NT2/D1 (cell line): ENCODE results near the gene CPA1.

Experiments
- DNase-seq: peaks from one replicate; pipeline ENCODE4 v3.0.0-alpha.2; 2011; ENCODE audit warnings: low read depth, low spot score
- H3K27me3 ChIP-seq: 2 replicates; pipeline ENCODE4 v1.6.0; 2011; ENCODE audit warnings: mild to moderate bottlenecking; ENCODE audit not compliant: insufficient read length, insufficient read depth
- H3K36me3 ChIP-seq: 2 replicates; pipeline ENCODE4 v1.6.1; 2011; ENCODE audit warnings: mild to moderate bottlenecking, low read length, mixed read lengths; ENCODE audit not compliant: insufficient read depth, insufficient read length
- H3K4me1 ChIP-seq: 2 replicates; pipeline ENCODE4 v1.5.1; 2011; ENCODE audit not compliant: insufficient read depth, insufficient read length
- H3K4me3 ChIP-seq: 2 replicates; pipeline ENCODE4 v1.5.1; 2011; ENCODE audit warnings: low read depth; ENCODE audit not compliant: insufficient read length
- H3K9ac ChIP-seq: 2 replicates; pipeline ENCODE4 v1.6.0; 2011; ENCODE audit warnings: low read depth; ENCODE audit not compliant: insufficient read length
- H3K9me3 ChIP-seq: 2 replicates; pipeline ENCODE4 v1.5.1; 2011; ENCODE audit warnings: mild to moderate bottlenecking, low read length; ENCODE audit not compliant: insufficient read depth
- SUZ12 ChIP-seq: IDR thresholded peaks from 2 replicates; pipeline ENCODE4 v1.6.1; 2011; ENCODE audit not compliant: insufficient read length, insufficient read depth; ENCODE audit errors: extremely low read depth
- YY1 ChIP-seq: IDR thresholded peaks from 2 replicates; pipeline ENCODE4 v1.6.1; 2011; ENCODE audit not compliant: insufficient read length, insufficient read depth
- ZNF274 ChIP-seq: IDR thresholded peaks from 2 replicates; pipeline ENCODE4 v1.6.1; 2011; ENCODE audit warnings: mild to moderate bottlenecking, low read depth, low read length

The CPA1 gene

DNA sequence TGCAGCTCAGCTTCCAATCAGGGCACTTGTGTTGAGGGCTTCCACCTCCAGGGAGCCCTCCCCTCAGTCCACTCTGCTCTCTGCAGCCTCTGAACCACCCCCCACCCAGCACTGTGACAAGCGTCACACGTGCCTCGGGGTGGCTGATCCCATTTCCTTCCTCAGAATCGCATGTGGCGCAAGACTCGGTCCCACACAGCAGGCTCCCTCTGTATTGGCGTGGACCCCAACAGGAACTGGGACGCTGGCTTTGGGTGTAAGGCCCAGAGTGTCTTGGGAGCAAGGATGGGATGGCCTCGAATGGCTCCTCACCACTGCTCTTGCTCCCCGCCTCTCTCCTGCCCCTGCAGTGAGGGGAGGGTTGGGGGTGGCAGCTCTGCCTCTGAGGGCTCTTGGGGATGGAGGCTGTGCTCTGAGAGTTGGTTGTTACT, 4.1 kb downstream of the CPA1 start:
- Histone ChIP-seq H3K36me3 (no peaks in the 10 kb centered on the region), H3K9me3 (no peaks in the 10 kb centered on the region), H3K4me3 (no peak overlapping the region), H3K27me3 (no peaks in the 10 kb centered on the region), H3K4me1 (peaks cover 7% of the 10 kb centered on the region), H3K9ac (no peak overlapping the region)
- TF ChIP-seq ZNF274 (no peak), YY1 (no peak), SUZ12 (no peak)
- no peak for DNase-seq

DNA sequence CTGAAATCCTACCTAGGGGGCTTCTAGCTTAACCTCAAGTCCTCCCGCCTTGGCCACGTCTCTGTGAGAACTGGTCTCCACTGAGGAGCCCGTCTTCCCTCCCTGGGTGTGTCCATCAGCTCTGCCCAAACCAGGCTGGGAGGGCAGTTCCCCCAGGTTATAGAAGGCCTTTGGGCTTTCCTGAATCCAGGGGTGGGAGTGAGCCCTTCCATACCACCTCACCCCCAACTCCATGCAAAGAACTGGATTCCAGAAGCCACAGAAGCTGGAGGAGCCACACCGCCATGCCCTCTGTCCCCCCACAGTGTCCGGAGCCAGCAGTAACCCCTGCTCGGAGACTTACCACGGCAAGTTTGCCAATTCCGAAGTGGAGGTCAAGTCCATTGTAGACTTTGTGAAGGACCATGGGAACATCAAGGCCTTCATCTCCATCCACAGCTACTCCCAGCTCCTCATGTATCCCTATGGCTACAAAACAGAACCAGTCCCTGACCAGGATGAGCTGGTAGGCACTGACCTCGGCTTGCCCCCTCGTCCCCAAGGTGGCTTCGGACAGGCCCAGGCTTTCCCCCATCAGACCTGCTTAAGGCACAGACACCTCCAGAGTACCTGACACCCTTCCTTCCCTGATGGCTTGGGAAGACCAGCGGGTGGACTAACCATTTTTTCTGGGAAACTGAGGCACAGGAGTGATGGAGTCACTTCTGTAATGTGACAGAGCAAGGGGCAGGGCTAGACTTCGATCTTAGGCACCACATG, 4.7 kb downstream of the CPA1 start:
- TF ChIP-seq ZNF274 (no peak), YY1 (no peak), SUZ12 (no peak)
- Histone ChIP-seq H3K9ac (no peak overlapping the region), H3K4me1 (peaks cover 4% of the 10 kb centered on the region), H3K27me3 (no peaks in the 10 kb centered on the region), H3K36me3 (no peaks in the 10 kb centered on the region), H3K9me3 (no peaks in the 10 kb centered on the region), H3K4me3 (no peak overlapping the region)
- DNase-seq: no peak

DNA sequence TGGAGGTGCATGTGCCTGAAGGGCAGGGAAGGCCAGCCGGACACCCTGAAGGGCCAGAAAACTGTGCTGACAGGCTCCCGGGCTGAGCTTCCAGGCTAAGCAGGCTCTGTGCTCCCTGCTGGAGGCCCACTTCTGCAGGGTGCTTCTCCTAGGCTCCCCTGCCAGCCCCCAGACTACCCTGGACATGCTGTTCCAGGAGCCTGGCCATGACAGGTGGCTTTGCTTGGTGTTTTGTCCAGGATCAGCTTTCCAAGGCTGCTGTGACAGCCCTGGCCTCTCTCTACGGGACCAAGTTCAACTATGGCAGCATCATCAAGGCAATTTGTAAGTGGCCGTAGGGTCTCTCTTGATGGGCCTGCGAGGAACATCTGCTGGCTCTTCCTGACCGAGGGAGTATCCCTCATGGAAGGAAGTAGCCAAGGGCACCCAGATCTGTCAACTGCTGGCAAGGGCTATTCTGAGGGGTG, 5.3 kb downstream of the CPA1 start:
- H3K36me3 ChIP-seq: no peaks in the 10 kb centered on the region
- DNase-seq: no peak
- H3K4me1 ChIP-seq: no peaks in the 10 kb centered on the region
- no peak overlapping the region for H3K4me3 ChIP-seq
- no peak for TF ChIP-seq SUZ12
- TF ChIP-seq ZNF274: no peak
- no peak for TF ChIP-seq YY1
- H3K27me3 ChIP-seq: no peaks in the 10 kb centered on the region
- no peaks in the 10 kb centered on the region for H3K9me3 ChIP-seq
- H3K9ac ChIP-seq: no peak overlapping the region

DNA sequence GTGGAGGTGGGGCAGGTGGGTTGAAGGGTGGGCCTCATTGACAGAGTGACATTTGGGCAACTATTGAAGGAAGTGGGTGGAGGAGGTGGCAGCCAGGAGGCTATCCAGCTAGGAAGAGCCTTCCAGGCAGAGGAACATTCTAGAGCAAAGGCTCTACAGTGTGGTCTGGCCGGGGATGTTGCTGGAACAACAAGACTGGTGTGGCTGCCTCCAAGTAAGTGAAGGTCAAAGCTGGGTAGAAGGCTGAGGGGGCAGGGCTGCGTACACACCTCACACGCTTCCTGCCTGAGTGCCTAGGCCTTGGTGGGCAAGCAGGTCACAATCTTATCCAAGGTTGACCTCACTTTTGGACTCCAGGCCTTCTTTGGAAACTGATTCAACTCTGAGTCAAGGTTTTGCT, 6.6 kb downstream of the CPA1 start:
- no peaks in the 10 kb centered on the region for H3K9me3 ChIP-seq
- DNase-seq: no peak
- H3K4me1 ChIP-seq: no peaks in the 10 kb centered on the region

DNA sequence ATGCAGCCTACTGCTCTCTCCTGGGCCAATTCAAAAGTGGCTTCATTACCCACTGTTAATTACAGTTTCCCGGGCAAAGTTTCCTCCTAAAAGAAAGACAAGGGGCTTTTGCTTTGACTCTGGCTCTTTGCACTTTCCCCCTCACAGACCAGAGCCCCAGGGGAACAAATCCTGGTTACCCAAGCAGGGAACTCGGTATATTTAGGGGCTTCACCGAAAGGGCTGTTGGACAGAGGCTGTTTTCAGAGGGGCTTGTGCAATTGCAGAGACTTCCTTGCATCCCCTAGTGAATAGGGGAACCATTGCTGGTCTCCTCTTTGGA, 7.0 kb downstream of the CPA1 start:
- DNase-seq: no peak
- H3K4me1 ChIP-seq: no peaks in the 10 kb centered on the region
- H3K9ac ChIP-seq: no peak overlapping the region
- TF ChIP-seq YY1 (no peak), SUZ12 (no peak), ZNF274 (no peak)
- H3K9me3 ChIP-seq: no peaks in the 10 kb centered on the region
- no peak overlapping the region for H3K4me3 ChIP-seq
- H3K27me3 ChIP-seq: no peaks in the 10 kb centered on the region
- H3K36me3 ChIP-seq: no peaks in the 10 kb centered on the region

More for the DNA sequence above, 6.6 kb downstream of the CPA1 start:
- no peak overlapping the region for H3K4me3 ChIP-seq
- H3K27me3 ChIP-seq: no peaks in the 10 kb centered on the region
- no peak overlapping the region for H3K9ac ChIP-seq
- TF ChIP-seq YY1 (no peak), ZNF274 (no peak), SUZ12 (no peak)
- no peaks in the 10 kb centered on the region for H3K36me3 ChIP-seq

DNA sequence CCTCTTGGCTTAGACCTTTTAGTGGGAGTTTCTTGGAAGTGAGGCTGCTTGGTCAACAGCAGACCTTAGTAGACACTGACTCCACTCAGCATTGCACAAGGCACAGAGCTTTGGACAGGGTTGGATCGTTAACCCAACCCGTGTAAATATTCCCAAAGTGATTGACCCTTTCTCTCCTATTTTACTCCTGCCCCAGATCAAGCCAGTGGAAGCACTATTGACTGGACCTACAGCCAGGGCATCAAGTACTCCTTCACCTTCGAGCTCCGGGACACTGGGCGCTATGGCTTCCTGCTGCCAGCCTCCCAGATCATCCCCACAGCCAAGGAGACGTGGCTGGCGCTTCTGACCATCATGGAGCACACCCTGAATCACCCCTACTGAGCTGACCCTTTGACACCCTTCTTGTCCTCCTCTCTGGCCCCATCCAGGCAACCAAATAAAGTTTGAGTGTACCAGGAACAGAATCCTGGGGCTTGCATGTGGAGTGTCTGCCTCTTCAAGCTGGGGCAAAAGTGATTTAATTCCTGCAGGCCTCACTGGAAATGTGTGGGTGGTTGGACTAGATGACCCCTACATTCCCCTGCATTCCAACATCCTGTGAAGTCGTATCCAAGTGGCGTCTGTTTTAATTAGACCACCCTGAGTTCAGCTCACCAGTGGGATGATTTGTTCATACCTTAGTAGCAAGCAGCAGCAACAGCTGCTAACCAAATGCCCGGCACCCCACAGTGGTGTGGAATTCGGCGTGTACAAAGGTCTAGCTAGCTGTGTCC, 7.5 kb downstream of the CPA1 start:
- H3K27me3 ChIP-seq: no peaks in the 10 kb centered on the region
- TF ChIP-seq YY1 (no peak), ZNF274 (no peak), SUZ12 (no peak)
- no peak overlapping the region for H3K4me3 ChIP-seq
- H3K4me1 ChIP-seq: no peaks in the 10 kb centered on the region
- H3K9ac ChIP-seq: no peak overlapping the region
- no peak for DNase-seq
- H3K9me3 ChIP-seq: no peaks in the 10 kb centered on the region
- no peaks in the 10 kb centered on the region for H3K36me3 ChIP-seq

DNA sequence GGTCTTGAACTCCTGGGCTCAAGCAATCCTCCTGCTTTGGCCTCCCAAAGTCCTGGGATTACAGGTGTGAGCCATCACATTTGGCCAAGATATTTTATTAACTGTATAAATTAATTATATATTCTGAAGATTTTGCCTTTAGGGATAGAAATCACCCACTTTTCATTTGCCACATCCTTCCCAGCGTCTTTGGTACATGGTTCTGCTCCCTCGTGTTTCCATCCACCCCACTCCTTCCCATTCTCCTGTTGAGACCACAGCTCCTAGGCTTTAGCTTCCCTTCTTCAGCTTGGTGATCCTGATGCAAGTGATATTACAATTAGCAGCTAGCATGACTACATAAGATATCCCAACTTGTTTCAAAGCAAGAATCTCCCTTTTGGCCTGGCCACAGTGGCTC, 8.4 kb downstream of the CPA1 start:
- DNase-seq: no peak
- H3K4me3 ChIP-seq: no peak overlapping the region
- H3K36me3 ChIP-seq: no peaks in the 10 kb centered on the region
- no peaks in the 10 kb centered on the region for H3K9me3 ChIP-seq
- TF ChIP-seq SUZ12: no peak
- TF ChIP-seq ZNF274: no peak
- no peak for TF ChIP-seq YY1
- H3K9ac ChIP-seq: no peak overlapping the region
- no peaks in the 10 kb centered on the region for H3K27me3 ChIP-seq
- no peaks in the 10 kb centered on the region for H3K4me1 ChIP-seq

DNA sequence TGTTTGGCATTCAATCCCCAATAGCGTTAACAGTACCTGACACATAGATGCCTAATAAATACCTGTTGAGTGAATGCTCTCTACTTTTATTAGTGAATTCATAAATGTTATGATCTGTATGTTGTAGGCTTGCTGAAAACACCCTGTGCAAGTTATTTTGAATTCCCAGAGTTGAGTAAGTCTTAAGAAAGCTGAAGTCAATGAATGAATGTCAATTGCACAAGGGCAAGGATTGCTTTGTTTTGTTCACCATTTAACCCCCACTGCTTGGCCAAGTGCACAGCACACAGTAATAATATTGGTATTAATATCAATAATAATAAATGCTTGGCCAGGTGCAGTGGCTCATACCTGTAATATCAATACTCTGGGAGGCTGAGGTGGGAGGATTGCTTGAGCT, 10.2 kb downstream of the CPA1 start:
- TF ChIP-seq YY1 (no peak), ZNF274 (no peak), SUZ12 (no peak)
- Histone ChIP-seq H3K9me3 (no peaks in the 10 kb centered on the region), H3K4me3 (no peak overlapping the region), H3K36me3 (no peaks in the 10 kb centered on the region), H3K27me3 (no peaks in the 10 kb centered on the region), H3K9ac (no peak overlapping the region), H3K4me1 (no peaks in the 10 kb centered on the region)
- DNase-seq: no peak
